Measurements from ENCODE around the gene DSCAM. TPM values are rescaled to one million over a fixed set of nuclear protein-coding genes. Genes with fewer than 3 reads are reported as not detected.

Gene DSCAM
- total RNA-seq, 4 donors from 2014 or later, result 0.03 TPM; not detected in 3

DNA sequence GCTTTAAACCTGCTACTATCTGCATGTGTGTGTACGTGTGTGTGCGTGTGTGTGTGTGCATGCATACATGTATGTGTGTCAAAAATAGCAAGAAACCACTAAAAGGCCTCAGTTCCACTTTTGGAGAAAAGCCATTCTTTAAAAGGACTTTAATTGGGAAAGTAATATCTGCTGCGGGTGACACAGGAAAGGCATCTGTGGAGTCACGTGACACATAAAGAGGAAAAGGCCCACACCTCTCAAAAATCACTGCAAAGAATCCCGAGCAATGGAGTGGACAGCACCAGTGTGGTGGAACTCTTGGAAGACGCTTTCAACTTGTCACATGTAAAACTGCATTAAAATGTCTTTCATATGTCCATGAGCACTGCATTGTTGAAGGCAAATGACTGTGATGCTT, 63.6 kb downstream of the DSCAM start:
- intact Hi-C loops (cut with DNase I; ENCODE audit: low total_unique reads), result no loop called here
- no peaks in the 10 kb centered on the region for H3K9me3 ChIP-seq
- no peak for ATAC-seq

DNA sequence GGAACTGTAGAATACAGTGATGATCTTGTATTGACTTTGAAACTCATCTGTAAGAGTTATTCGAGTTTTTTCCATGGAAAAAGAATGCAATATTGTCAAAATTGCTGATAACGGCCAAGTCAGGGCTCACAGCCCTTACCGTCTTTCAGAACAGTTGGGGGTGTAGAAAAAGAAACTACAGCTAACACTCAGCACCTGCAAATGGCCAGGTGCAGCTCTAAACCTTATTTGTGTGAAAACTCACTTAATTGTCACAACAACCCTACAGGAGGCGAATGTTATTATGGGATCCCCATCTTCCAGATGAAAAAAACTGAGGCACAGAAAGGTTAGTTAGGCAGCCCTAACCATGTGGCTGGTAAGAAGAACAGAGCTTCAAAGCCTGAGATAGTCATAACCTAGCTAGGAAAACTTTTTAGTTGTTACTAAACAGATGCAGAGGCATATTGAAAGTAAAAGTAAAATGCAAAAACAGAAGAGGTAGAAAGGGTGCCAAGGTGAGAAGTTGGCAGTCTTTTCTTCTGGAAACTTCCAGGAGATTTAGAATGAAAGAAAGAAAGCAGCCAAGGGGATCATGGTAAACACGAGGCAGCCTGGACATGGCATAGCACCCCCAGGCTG, 76.4 kb downstream of the DSCAM start:
- no peaks in the 10 kb centered on the region for H3K36me3 ChIP-seq
- no peak for DNase-seq
- intact Hi-C loops (cut with DNase I; ENCODE audit: low total_unique reads), result no loop called here
- no peak overlapping the region for H3K27ac ChIP-seq
- TF ChIP-seq POLR2A (IDR thresholded peaks at IDR 0.05), result no peak
- TF ChIP-seq, protein P1, sequence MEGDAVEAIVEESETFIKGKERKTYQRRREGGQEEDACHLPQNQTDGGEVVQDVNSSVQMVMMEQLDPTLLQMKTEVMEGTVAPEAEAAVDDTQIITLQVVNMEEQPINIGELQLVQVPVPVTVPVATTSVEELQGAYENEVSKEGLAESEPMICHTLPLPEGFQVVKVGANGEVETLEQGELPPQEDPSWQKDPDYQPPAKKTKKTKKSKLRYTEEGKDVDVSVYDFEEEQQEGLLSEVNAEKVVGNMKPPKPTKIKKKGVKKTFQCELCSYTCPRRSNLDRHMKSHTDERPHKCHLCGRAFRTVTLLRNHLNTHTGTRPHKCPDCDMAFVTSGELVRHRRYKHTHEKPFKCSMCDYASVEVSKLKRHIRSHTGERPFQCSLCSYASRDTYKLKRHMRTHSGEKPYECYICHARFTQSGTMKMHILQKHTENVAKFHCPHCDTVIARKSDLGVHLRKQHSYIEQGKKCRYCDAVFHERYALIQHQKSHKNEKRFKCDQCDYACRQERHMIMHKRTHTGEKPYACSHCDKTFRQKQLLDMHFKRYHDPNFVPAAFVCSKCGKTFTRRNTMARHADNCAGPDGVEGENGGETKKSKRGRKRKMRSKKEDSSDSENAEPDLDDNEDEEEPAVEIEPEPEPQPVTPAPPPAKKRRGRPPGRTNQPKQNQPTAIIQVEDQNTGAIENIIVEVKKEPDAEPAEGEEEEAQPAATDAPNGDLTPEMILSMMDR (IDR thresholded peaks at IDR 0.05 in 4 of 5, conservative IDR thresholded peaks at IDR 0.05 in 1 of 5), result no peak
- H3K4me1 ChIP-seq, result no peaks in the 10 kb centered on the region
- H3K4me3 ChIP-seq, result no peak overlapping the region
- H3K27me3 ChIP-seq, result no peaks in the 10 kb centered on the region
- H3K9me3 ChIP-seq, result no peaks in the 10 kb centered on the region
- in situ Hi-C loops (cut with MboI; ENCODE audit: low sequenced_read_pairs in 4 of 4), result no loop called here
- no peak for ATAC-seq

More for the DNA sequence above, 63.6 kb downstream of the DSCAM start:
- Histone ChIP-seq H3K4me3 (no peak overlapping the region), H3K27ac (no peak overlapping the region), H3K27me3 (no peaks in the 10 kb centered on the region), H3K4me1 (no peaks in the 10 kb centered on the region), H3K36me3 (no peaks in the 10 kb centered on the region)
- in situ Hi-C loops (cut with MboI; ENCODE audit: low sequenced_read_pairs in 4 of 4), result no loop called here
- no peak for DNase-seq
- no peak for TF ChIP-seq POLR2A (IDR thresholded peaks at IDR 0.05)
- TF ChIP-seq, protein P1 (IDR thresholded peaks at IDR 0.05 in 4 of 5, conservative IDR thresholded peaks at IDR 0.05 in 1 of 5), result no peak

DNA sequence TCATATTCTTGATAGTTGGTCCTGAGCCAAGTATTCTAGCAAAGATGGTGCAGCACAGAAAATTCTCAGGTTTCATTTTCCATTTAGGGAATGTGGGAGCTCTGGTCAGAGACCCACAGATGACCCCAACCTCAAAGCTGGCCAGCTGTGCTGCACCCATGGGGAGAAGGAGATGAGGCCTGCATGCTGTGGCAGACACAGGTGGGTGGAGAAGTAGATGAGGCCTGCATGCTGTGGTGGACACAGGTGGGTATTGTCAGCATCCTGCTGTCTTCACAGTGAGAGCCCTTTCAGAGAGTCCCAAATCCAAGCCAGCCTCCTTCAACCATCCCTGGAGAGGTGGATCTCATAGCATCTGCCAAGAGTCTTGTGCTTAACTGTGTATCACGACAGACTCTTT, 77.7 kb downstream of the DSCAM start:
- ATAC-seq (no peak), DNase-seq (no peak)
- Histone ChIP-seq H3K27me3 (no peaks in the 10 kb centered on the region), H3K9me3 (no peaks in the 10 kb centered on the region), H3K36me3 (no peaks in the 10 kb centered on the region), H3K4me3 (no peak overlapping the region), H3K4me1 (no peaks in the 10 kb centered on the region), H3K27ac (no peak overlapping the region)
- in situ Hi-C loops (cut with MboI; ENCODE audit: low sequenced_read_pairs in 4 of 4) (no loop called here), intact Hi-C loops (cut with DNase I; ENCODE audit: low total_unique reads) (no loop called here)
- TF ChIP-seq, protein P1 (IDR thresholded peaks at IDR 0.05 in 4 of 5, conservative IDR thresholded peaks at IDR 0.05 in 1 of 5), result no peak
- no peak for TF ChIP-seq POLR2A (IDR thresholded peaks at IDR 0.05)

DNA sequence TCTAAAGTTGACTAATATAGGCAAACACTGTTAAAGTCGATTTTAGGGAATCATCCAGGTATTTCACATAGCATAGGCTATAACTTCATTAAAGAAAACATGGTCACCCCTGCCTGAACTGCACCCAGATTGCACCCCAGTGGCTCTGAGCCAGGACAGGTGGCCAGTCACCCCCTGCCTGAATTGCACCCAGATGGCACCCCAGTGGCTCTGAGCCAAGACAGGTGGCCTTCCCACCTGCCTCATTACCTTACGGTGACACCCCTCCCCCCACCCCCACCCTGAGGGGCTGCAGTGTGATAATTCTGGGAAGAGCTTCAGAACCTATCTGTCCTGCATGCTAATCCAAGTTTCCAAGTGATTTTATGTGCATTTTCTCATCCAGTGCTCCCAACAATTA, 78.9 kb downstream of the DSCAM start:
- no peak for DNase-seq
- Histone ChIP-seq H3K9me3 (no peaks in the 10 kb centered on the region), H3K27me3 (no peaks in the 10 kb centered on the region), H3K36me3 (no peaks in the 10 kb centered on the region), H3K27ac (no peak overlapping the region), H3K4me1 (no peaks in the 10 kb centered on the region), H3K4me3 (no peak overlapping the region)
- intact Hi-C loops (cut with DNase I; ENCODE audit: low total_unique reads), result no loop called here
- no peak for TF ChIP-seq POLR2A (IDR thresholded peaks at IDR 0.05)
- TF ChIP-seq, protein P1 (IDR thresholded peaks at IDR 0.05 in 4 of 5, conservative IDR thresholded peaks at IDR 0.05 in 1 of 5), result no peak
- ATAC-seq, result no peak
- in situ Hi-C loops (cut with MboI; ENCODE audit: low sequenced_read_pairs in 4 of 4), result no loop called here

DNA sequence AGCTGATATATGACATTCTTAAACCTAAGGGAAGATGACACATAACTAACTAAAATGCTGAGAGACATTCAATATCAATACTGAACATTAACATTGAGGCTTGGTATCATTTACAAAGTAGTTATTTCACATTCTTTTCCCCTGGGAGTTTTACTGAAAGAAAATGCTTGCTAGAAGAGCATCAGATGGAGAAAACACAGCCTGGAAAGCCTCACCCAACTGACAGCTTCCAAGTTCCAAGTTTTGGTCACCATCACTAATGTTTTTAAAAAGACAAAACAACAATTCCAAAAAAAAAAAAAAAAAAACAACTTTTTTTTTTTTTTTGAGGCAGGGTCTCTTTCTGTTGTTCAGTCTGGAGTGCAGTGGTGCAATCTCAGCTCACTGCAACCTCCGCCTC, 80.6 kb downstream of the DSCAM start:
- H3K4me1 ChIP-seq, result no peaks in the 10 kb centered on the region
- H3K36me3 ChIP-seq, result no peaks in the 10 kb centered on the region
- no peak overlapping the region for H3K27ac ChIP-seq
- H3K27me3 ChIP-seq, result no peaks in the 10 kb centered on the region
- in situ Hi-C loops (cut with MboI; ENCODE audit: low sequenced_read_pairs in 4 of 4), result no loop called here
- H3K4me3 ChIP-seq, result no peak overlapping the region
- DNase-seq (no peak), ATAC-seq (no peak)
- intact Hi-C loops (cut with DNase I; ENCODE audit: low total_unique reads), result no loop called here
- H3K9me3 ChIP-seq, result no peaks in the 10 kb centered on the region
- TF ChIP-seq, protein P1 (IDR thresholded peaks at IDR 0.05 in 4 of 5, conservative IDR thresholded peaks at IDR 0.05 in 1 of 5), result no peak
- TF ChIP-seq POLR2A (IDR thresholded peaks at IDR 0.05), result no peak
